Globus pallidus (tissue), 1 donor: ENCODE results near the gene PYGO2.

Experiments used
- DNase-seq: peaks from one replicate; pipeline ENCODE4 v3.0.0-alpha.2; 2015; ENCODE audit warnings: low spot score

PYGO2 gene

DNA sequence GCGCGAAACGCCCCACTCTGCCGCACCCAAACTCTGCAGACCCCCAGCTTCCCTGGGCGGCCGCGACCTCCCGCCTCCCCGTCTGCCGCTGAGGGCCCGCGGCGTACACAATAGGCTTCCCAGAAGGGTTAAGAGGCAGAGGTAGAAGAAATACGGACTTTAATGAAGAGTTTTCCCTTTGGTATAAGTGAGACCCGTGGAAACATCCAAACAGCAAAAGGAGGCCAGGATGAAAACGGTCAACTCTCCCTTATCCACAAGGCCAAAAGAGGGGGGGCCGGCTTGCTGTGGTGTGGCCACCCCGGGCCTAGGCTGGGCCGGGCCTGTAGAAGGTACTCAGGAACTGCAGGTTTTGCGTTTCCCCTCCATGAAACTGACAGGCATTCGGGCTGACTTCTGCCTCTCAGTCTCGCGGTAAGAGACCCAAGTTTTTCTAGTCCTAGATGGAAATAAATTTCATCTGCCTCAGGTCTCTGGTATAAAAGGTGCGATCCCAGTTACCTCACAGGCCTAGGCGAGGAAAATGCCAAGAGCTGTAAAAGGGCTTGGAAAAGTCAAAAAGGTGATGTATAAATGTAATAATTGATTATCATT is 671 bp upstream of the PYGO2 start:
- no peak for DNase-seq

DNA sequence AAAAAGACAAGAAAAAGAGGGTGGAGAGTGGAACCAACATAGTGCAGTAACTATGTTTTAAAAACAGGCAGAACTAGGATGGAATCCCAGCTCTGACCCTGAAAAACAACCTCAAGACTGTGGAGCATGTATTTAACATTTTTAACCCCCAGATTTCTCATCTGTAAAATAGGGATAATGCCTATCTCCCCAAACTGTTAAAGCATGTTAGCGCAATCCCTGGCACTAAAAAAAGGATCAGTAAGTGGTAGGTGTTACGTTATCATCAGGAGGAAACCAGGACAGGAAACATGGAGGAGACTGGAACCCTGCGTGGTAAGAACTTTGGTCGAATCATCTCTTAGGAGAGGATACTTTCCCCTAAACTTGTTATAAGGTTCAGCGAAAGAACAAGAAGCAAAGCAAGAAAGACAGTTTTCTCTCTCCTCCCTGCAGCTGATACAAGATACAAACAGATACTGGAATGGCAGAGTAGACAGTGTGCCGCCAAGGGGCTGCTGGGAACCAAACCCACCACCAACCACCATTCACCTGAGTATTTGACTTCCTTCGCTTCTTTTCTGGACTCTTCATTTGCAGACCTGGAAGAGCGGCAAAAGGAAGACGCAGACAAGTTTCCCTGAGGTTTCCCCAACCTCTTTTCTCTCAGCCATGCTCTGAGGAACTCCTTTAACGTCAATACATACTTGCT is 991 bp downstream of the PYGO2 start:
- DNase-seq: no peak

DNA sequence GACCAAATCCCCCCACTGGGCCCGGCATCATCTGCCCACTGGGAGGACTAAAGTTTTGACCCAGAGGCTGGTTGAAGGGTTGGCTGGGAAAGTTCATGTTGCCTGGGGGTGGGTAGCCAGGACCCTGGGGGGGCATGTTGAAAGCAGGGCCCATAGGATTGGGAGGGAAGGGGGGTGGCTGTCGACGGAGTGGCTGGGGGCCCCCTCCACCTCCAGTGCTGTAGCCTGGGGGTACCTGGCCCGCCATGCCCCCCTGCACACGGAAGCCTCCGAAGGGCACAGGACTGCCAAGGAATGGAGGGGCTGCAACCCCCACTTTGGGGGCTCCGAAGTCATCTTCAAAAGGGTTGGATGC is 2.2 kb downstream of the PYGO2 start:
- no peak for DNase-seq

DNA sequence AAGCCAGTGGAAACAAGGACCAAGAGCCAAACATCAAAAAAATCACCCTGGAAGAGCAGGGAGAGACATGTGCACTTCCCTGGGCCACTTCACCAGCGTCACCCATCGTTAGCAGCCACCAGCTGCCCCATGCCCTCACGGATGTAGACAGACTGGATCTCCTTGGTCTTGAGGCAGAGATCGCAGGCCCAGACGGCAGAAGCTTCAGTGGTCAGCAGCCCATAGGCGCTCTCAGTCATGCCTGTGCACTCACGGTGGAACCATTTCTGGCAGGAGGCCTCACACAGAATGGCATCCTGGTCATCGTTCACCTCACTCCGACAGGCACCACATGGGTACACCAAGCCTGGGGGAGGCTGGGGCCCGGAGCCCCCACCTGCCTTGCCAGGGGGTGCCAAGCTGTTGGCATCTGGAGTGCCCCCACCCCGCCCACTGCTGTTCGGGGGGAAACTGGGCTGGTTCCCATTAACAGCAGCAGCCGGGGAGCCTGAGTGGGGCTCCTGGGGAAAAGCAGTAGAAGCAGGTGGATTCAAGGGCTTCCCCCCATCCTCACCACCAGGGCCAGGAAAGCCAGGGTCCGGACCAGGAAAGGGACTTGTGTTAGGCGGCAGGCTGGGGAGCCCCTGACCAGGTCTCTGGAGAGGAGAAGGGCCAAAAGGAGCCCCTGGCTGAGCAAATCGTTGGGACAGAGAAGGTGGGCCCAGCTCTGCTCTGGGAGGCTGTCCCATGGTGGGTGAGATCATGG is 2.7 kb downstream of the PYGO2 start:
- no peak for DNase-seq

DNA sequence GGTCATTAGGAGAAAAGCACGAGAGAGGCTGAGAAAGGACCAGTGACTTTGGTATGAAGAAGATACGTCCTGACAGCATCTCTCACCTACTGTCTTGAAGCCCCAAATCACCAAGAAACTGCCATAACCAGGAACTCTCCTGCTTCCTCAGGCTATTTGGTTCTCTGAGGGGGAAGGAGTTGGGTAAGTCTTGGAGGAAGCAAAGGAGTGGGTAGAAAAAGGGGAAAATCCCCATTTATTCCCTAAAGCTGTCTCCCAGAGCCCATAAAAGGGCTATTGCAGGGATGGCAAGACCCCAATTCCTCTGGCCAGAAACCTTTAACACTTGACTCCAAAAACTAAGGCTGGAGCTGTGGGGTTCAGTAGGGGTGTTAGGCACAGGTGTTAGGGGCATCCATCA is 3.5 kb downstream of the PYGO2 start:
- no peak for DNase-seq

DNA sequence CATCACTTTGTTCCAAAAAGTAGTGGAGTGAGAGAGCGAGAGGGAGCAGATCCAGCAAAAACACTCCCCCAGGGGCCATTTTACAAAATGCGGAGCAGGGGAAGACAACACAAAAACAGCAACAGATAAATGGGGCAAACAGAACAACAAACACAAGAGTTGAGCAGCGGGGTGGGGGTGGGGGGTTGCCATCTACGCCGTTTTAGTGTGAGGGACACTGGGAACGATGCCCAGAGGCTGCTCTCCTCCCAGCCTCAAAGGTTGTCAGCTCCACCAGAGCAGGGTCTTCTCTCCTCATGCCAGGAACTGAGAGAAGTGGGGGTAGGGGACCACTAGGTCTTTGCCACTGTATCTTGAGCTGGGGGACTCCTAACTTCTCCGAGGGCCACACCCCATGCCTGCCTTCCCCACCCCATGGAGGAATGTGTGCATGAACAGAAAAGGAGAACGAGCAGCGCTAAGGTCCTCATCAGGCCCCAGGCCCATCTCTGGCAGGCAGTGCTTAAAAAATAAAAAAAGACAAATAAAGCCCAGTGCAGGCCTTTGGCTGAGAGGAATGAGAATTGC is 4.4 kb downstream of the PYGO2 start:
- no peak for DNase-seq

DNA sequence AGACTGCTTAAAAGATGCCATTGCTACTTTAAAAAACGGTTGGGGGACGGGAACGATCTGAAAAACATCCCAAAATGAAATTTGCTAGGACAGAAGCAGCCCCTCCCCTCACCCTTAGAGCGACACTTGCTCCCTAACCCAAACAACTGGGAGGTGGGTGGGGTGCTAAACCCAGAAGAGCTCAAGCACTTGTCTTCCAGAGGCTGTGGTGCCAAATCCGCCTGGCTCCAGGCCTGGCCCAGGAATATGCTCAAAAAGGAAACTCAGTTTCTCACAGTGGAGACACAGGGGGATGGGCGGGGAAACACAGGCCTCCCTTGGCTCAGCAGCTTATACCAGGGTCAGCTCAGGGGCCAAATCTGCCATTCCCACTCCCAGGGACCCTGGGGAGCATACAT is 5.0 kb downstream of the PYGO2 start:
- DNase-seq: no peak

DNA sequence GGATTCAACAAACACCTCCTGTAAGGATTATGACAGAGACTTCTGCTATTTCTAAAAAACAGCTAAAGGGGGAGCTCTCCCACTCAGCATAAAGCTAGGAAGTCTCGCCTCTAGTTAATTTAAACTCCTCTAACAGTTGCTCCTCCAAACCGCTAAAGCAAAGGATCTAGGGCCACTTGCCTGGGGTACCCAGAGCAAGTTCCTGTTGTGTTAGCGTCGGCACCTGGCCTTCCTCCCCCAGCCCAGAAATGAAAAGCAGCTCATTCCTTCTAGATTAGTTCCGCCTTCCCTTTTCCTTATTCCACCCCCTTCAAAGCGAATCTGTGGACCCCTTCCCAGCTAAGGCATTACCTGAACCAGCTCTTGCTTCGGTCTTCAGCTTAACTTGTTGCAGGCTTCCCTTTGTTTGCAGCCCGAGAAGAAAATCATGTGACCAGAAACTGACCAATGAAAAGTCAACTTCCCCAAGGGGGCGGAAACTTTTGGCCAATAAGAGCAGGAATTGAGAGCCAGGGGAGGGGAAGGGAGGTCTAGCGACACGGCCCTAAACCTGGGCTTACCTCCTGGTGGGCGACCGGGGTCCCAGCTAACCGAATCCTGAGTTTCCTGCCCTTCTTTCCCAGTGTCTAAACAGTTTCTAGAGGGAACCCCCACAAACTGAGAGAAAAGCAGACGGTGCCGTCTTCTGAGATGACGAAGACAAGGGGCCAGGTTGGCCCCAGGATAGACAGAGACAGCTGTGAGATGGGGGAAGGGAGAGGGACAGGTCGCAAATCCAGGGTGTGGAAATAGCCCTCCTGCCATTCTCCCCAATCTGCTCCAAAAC is 5.7 kb downstream of the PYGO2 start, which contains the start of gene PBXIP1:
Gene PBXIP1, minus strand, starts transcription at position 382 of the 826 bp plus-strand sequence. CDS start 2,378 bp downstream, outside the sequence.
- peak; percentile 94 for DNase-seq

DNA sequence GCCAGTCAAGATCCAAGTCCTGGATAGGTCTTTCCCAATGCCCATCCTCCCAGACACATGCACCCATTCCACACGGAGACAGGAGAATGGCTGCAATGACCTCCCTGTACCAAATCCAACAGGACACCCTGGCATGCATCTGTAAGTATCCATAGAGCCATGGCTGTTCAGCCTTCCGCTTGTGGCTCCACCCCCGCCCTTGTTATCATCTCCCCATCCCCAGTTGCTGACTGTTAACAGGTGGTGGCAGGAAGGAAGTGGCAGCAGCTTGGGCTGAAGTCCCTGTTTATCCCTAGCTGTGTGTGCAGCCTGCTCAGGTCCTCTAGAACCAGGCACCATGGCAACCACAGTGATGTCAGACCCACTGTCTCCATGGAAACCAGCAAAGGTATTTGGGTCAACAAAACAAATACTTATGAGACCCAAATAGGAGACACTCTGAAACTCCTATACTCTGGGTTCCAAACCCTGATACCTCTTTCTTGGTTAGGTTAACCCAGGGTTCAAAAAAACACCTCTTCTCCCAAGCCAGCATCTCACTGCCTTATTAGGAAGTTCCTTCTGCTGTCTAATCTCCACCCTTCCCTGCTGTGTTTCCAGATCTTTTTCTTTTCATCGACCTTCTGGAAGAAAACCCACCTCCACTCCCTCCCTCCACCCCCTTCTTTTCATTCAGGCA is 6.4 kb downstream of the PYGO2 start:
- no peak for DNase-seq

DNA sequence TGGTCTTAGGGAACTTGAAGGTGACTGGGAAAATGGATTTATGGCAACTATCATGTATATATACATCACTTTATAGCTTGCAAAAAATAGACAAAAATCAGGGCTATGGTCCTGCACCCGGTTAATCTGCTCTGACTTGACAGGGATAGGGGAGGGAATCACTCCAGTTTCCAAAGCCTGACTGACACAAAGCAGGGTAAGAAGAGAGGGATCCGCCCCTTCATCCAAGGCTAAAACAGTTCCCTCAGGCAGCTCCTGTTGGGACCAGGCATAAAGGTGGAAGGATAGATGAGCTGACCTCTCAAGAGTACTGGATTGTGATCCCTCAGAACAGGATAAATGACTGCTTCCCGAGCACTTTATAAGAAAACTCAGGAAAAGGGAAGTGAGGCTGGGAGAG is 7.0 kb downstream of the PYGO2 start:
- no peak for DNase-seq

DNA sequence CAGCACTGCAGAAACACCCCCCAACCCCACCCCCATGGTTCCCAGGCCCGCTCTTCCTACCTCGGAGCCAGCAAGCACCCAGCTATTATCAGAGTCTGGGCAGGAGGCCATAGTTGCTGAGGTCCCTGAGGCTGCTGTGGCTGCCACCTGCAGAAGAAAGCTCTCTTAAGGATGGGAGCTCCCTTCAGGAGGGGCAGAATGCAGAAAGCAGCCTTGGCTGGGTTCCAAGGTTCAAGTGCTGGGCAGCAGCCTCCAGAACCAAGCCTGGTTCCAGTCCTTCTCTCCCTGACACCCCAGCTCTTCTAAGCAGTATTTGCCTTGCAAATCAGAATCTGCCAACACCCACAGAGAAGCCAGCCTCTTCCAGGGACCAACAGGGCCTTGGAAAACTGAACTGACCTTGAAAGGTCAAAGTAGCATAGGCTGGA is 8.0 kb downstream of the PYGO2 start:
- DNase-seq: no peak

DNA sequence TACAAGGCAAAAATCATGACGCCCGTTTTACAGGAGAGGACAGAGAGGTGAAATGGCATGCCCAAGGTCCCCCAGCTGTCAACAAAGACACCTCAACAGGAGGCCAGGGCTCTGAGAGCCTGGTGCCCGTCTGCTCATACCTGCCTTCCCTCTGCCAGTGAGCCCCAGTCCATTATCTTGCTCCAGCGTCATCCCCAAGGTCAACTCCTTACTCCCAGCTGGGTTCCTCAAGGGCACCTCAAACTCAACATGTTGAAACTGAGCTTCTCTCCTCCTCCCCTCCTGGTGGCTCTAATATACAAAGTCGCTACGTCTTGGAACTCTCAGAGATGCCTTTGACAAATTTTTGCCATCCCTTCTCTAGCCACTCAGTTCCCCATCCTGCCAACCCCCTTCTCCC is 8.9 kb downstream of the PYGO2 start:
- DNase-seq: no peak

DNA sequence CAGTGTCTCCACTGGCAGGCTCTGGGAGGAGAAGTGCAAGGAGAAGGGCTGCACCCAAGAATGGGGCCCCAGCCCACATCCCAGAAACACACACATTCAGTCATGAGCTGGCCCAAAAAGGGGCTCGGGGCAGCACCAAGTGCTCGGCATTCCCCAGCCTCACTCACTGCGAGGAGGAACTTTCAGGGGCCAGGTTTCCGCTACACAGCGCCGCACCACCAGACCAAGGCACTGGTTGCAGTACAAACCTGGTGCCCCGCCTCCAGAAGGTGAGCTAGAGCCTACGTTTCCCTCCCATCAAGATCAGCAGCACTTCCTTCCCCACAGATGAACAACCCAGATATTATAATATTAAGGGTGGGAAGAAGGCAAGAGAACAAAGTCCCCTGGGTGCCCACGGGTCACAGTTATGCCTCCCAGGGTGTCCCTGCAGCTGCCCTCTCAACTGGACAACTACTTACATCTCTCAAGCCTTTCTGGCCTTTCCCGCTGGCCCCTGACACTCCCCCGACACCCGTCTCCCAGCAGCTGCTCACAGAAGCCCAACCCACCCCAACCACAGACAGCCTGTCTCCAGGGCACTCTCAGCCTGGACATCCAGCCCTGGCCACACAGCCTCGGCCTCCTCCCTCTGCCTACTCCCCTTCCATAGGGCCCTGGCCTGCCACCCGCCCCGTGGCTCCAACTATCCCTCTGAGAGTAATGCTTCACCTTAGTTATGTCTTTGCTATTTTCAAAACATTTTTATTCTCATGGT is 9.5 kb downstream of the PYGO2 start:
- no peak for DNase-seq

DNA sequence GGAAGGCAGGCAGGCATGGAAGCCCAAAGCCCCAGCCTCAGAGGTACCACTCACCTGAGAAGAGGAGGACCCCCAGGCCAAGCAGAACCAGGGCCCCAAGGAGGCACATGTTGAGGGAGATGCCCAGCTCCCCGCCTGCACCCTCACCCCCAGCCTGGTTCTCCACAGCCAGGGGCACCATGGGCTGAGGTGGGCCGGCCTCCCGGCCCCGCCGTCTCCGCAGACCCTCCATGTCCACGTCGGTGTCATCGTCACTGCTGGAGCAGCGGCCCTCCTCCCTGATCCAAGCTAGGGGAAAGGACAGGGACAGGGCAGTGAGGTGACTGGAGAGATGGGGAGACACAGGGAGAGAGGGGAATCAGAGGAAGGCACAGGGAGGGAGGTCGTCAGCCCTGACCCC is 13.5 kb downstream of the PYGO2 start:
- DNase-seq: no peak

DNA sequence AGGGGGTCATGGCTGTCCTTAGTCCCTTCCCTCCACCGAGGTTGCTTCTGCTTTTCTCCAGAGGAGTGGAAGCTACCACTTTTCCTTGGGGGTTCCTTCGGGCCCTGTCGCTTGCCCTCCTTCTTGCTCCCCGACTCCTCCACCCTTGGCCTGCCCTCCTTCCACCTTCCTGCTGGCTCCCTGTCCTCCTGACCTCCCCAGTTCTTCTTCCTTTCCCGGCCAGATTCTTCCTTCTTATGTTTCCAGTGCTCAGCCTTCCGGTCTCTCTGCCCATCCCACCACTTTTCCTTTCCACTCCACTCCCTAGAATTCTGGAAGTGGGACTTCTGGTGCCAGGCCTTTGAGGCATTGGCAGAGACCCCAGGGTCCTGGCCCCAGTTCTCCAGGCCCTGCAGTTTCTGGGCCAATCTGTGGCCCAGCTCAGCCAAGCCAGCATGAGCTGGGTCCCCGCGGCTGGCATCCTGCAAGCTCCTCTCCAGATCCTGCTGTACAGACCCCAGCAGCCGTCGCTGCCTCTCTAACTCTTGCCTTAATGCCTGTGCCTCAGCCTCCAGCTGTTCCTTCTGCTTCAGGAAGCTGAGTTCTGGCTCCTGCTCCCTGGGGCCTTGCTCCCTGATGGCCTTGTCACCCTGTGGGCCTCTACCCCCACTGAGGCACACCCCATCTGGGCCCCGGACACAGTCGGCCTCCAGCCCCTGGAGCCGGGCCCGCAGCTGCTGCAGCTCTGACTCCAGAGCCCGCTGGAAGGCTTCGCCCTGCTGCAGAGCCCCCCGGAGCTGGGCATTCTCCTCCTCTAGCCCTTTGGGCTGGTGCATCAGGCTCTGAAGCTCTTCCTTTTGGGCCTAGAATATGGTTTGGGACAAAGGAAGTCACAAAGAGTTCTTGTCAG is 15.4 kb downstream of the PYGO2 start:
- DNase-seq: peak; percentile 45

DNA sequence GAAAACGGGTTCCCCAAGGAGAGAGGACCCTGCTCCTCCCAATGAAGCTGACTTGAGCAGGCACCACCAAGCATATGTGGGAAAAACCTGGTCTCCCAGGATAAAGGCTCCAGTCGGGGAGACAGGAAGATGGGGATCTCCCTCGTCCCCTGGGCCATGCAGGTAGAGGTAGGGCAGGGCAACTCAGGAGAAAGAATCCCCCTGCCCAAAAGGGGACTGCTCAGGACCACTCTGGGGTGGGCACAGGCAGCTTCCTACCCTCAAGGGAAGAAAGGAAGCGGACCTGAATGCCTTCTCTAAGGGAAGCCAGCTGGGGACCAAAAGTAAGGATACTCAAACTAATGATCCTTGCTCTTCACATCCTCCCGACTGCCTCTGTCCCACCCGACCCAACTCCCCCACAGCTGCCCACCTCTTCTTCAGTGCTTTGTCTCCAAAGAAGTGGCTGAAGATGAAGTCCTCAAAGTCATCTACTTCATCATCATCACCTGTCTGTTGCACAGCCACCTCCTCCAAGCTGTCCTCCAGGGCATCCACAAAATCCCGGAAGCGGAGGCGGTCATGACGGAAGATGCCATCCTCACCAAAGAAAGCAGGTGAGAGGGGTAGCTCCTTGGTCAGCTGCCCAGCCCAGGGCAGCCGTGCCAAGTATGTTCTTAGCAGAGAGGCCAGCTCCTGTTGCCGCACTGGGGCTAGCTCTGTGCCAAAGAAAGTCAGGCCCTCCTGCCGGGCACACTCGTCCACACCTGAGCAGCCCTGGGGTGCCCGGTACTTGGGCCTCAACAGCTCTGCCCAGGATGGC is 16.2 kb downstream of the PYGO2 start:
- no peak for DNase-seq

DNA sequence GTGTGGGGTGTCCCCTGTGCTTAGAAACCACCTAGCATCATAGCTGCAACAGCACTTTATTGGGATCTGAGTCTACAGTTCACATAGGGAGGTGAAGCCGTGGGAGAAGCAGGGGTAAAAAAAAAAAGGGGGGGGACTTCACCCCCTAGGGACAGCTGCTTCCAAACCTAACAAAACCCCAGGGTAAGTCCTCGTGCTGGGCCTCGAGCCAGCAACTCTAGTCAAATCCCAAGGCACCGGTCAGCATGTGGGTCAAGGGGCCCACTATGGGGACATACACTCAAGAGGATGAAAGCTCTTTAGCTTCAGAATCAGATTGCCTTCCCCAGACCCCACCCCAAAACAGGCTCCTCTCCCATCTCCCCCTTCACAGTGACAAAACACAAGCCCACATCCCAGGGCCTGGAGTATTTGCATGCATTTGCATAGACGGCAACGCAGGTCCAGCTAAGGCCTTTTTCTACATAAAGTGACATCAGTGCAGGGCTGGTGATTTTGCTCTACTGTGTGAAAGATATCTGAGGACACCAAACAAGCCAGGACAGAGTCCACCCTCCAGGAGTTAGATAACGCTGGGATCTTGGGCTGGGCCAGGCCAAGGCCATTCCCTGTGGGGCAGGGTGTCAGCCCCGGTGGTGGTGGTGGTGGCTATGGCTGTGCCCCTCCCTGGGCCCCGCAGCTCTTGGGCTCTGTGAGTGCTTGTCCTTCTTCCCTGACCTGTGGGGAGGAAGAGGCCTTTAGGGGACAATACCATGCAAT is 17.0 kb downstream of the PYGO2 start:
- no peak for DNase-seq
